Smooth muscle cell (in vitro differentiated cells): ENCODE results near the gene GRM5. TPM values are rescaled to one million over a fixed set of nuclear protein-coding genes. Genes with fewer than 3 reads are reported as not detected.
"Not testable (repeated sequence)": the region's sequence is repeated elsewhere in the genome, so short reads cannot be mapped to it uniquely, and the experiment has no call there.

ENCODE experiments used
- DNase-seq: peaks from one replicate; lab custom pipeline; 2025; ENCODE audit not compliant: unreplicated experiment; lab: John Stamatoyannopoulos, UW
- H2AFZ ChIP-seq: fragments of 200-600 bp; sonication (generic); 2 replicates; pipeline ENCODE4 v1.6.0; 2016; ENCODE audit warnings: antibody characterized with exemption, low read depth, mild to moderate bottlenecking
- H3F3A ChIP-seq: fragments of 200-600 bp; sonication (generic); 2 replicates; pipeline ENCODE4 v1.6.0; 2017; ENCODE audit warnings: antibody characterized with exemption, low read depth
- H3K27ac ChIP-seq: fragments of 200-600 bp; sonication (generic); 2 replicates; pipeline ENCODE4 v1.5.1; 2016; ENCODE audit warnings: low read depth, mild to moderate bottlenecking
- H3K27me3 ChIP-seq: fragments of 200-600 bp; sonication (generic); 2 replicates; pipeline ENCODE4 v1.6.1; 2016; ENCODE audit warnings: low read depth, mild to moderate bottlenecking
- H3K36me3 ChIP-seq: fragments of 200-600 bp; sonication (generic); 2 replicates; pipeline ENCODE4 v1.5.1; 2016; ENCODE audit warnings: low read depth
- H3K4me1 ChIP-seq: fragments of 200-600 bp; sonication (generic); 2 replicates; pipeline ENCODE4 v1.5.1; 2016; ENCODE audit warnings: low read depth
- H3K4me2 ChIP-seq: fragments of 200-600 bp; sonication (generic); 2 replicates; pipeline ENCODE4 v1.6.0; 2016; ENCODE audit warnings: mild to moderate bottlenecking
- H3K4me3 ChIP-seq: fragments of 200-600 bp; sonication (generic); 2 replicates; pipeline ENCODE4 v1.5.1; 2016; ENCODE audit warnings: mild to moderate bottlenecking
- H3K79me2 ChIP-seq: fragments of 200-600 bp; sonication (generic); 2 replicates; pipeline ENCODE4 v1.6.0; 2016; ENCODE audit warnings: low read depth, mild to moderate bottlenecking
- H3K9ac ChIP-seq: fragments of 200-600 bp; sonication (generic); 2 replicates; pipeline ENCODE4 v1.6.0; 2016; ENCODE audit warnings: low read depth
- H3K9me3 ChIP-seq: fragments of 200-600 bp; sonication (generic); replicated peaks from 2 replicates; pipeline ENCODE4 v1.5.1; 2016; ENCODE audit warnings: low read depth
- H4K20me1 ChIP-seq: fragments of 200-600 bp; sonication (generic); 2 replicates; pipeline ENCODE4 v1.6.0; 2016; ENCODE audit warnings: low read depth
- CTCF ChIP-seq: fragments of 200-600 bp; sonication (generic); IDR thresholded peaks from 2 replicates; pipeline ENCODE4 v1.5.1; 2017; ENCODE audit warnings: borderline replicate concordance, mild to moderate bottlenecking, antibody characterized with exemption; ENCODE audit not compliant: insufficient read depth, poor library complexity, severe bottlenecking
- WGBS: methylation state at CpG from one replicate; pipeline ENCODE4 v1.1.7; 2016; ENCODE audit warnings: low lambda C conversion rate; 5-methylcytosine and 5-hydroxymethylcytosine counted together
- polyA plus RNA-seq: library from polyadenylated mRNA; unstranded; fragments of >200 nt; fragmentation: Nextera tagmentation; extraction: Ambion mirVana; gene quantifications from 2 replicates; pipeline ENCODE4 v1.2.1, GENCODE V29; 2016
- total RNA-seq: library from RNA; depleted of rRNA; stranded (reverse); fragments of >200 nt; gene quantifications from 2 replicates; pipeline ENCODE4 v1.2.3, GENCODE V29; 2014

The GRM5 gene
- total and polyA plus RNA-seq, 2 experiments from 2014 or later, result not detected

- not testable (repeated sequence) for DNase-seq
Observed at GRCh38 chr11:88844941-88845340, 220.8 kb downstream of the GRM5 start.

GRCh38 chr11:88843766-88844426 is 221.9 kb downstream of the GRM5 start:
- not testable (repeated sequence) for H3K36me3 ChIP-seq, H3K9ac ChIP-seq, H2AFZ ChIP-seq, H3K4me2 ChIP-seq, H3K4me3 ChIP-seq, H3K79me2 ChIP-seq, H3K4me1 ChIP-seq, H3F3A ChIP-seq, H3K27me3 ChIP-seq, DNase-seq, H4K20me1 ChIP-seq, H3K27ac ChIP-seq, H3K9me3 ChIP-seq
- 54% methylated on average over 1 of the region's 1 CpG for WGBS

More at GRCh38 chr11:88844941-88845340, 220.8 kb downstream of the GRM5 start:
- H3K9me3 ChIP-seq, H4K20me1 ChIP-seq, H3K79me2 ChIP-seq, H2AFZ ChIP-seq, H3K4me3 ChIP-seq, H3K27ac ChIP-seq, H3K36me3 ChIP-seq, H3K4me1 ChIP-seq, H3K4me2 ChIP-seq, H3F3A ChIP-seq, H3K27me3 ChIP-seq, H3K9ac ChIP-seq: not testable (repeated sequence)
- 89% methylated on average over 3 of the region's 3 CpGs for WGBS

- H3F3A ChIP-seq, H3K27me3 ChIP-seq, H3K4me2 ChIP-seq, H3K27ac ChIP-seq, H3K36me3 ChIP-seq, DNase-seq, H3K4me3 ChIP-seq, H3K4me1 ChIP-seq, H4K20me1 ChIP-seq, H3K9ac ChIP-seq, H3K79me2 ChIP-seq, H2AFZ ChIP-seq, H3K9me3 ChIP-seq: not testable (repeated sequence)
- WGBS, result 4% methylated on average over 1 of the region's 1 CpG
Observed at GRCh38 chr11:88838139-88838538, 227.6 kb downstream of the GRM5 start.

- H3K79me2 ChIP-seq, H2AFZ ChIP-seq, H3K27ac ChIP-seq, DNase-seq, H4K20me1 ChIP-seq, H3K27me3 ChIP-seq, H3K4me2 ChIP-seq, H3K4me1 ChIP-seq, H3K4me3 ChIP-seq, H3K9ac ChIP-seq, H3K9me3 ChIP-seq, H3K36me3 ChIP-seq, H3F3A ChIP-seq: not testable (repeated sequence)
- WGBS, result 93% methylated on average over 2 of the region's 2 CpGs
Observed at GRCh38 chr11:88835709-88836108, 230.1 kb downstream of the GRM5 start.

- Histone ChIP-seq H3K4me2 (no peak overlapping the region), H3K9me3 (no peaks in the 10 kb centered on the region), H3F3A (no peaks in the 10 kb centered on the region), H3K27ac (no peak overlapping the region), H4K20me1 (no peaks in the 10 kb centered on the region), H2AFZ (no peak overlapping the region), H3K4me3 (no peak overlapping the region), H3K27me3 (no peaks in the 10 kb centered on the region), H3K4me1 (no peaks in the 10 kb centered on the region), H3K9ac (no peak overlapping the region), H3K36me3 (no peaks in the 10 kb centered on the region), H3K79me2 (no peaks in the 10 kb centered on the region)
- DNase-seq, result no peak
- 95% methylated on average over 3 of the region's 3 CpGs for WGBS
- no peak for TF ChIP-seq CTCF
Observed at GRCh38 chr11:88831303-88831890, 234.4 kb downstream of the GRM5 start.
